ENCODE measurements around the gene KCNK10.

Gene KCNK10

GRCh38 chr14:88184956-88185355 is 138.1 kb downstream of the KCNK10 start:
- no peak for DNase-seq (ENCODE audit: low spot score)

- DNase-seq (ENCODE audit: low spot score), result no peak
These were observed 142.0 kb downstream of the KCNK10 start for GRCh38 chr14:88181072-88181471.

- no peak for DNase-seq (ENCODE audit: low spot score)
These were observed 143.4 kb downstream of the KCNK10 start for GRCh38 chr14:88179716-88180115.

- no peak for DNase-seq (ENCODE audit: low spot score)
These were observed 152.7 kb downstream of the KCNK10 start for GRCh38 chr14:88170333-88170732.

GRCh38 chr14:88168498-88169165 is 154.4 kb downstream of the KCNK10 start:
- no peak for DNase-seq (ENCODE audit: low spot score)

- no peak for DNase-seq (ENCODE audit: low spot score)
These were observed 155.0 kb downstream of the KCNK10 start for GRCh38 chr14:88168025-88168424.

GRCh38 chr14:88166616-88167015 is 156.5 kb downstream of the KCNK10 start:
- no peak for DNase-seq (ENCODE audit: low spot score)

- DNase-seq (ENCODE audit: low spot score), result no peak
These were observed 158.0 kb downstream of the KCNK10 start for GRCh38 chr14:88164906-88165534.

- DNase-seq (ENCODE audit: low spot score), result no peak
These were observed 159.3 kb downstream of the KCNK10 start for GRCh38 chr14:88163731-88164255.

GRCh38 chr14:88156127-88156526 is 166.9 kb downstream of the KCNK10 start:
- no peak for DNase-seq (ENCODE audit: low spot score)

- DNase-seq (ENCODE audit: low spot score), result no peak
These were observed 168.1 kb downstream of the KCNK10 start for GRCh38 chr14:88154926-88155325.

- DNase-seq (ENCODE audit: low spot score), result no peak
These were observed 168.7 kb downstream of the KCNK10 start for GRCh38 chr14:88154321-88154720.

- DNase-seq (ENCODE audit: low spot score), result no peak
These were observed 176.0 kb downstream of the KCNK10 start for GRCh38 chr14:88146881-88147649.

GRCh38 chr14:88143810-88144209 is 179.3 kb downstream of the KCNK10 start:
- no peak for DNase-seq (ENCODE audit: low spot score)

- DNase-seq (ENCODE audit: low spot score), result no peak
These were observed 180.1 kb downstream of the KCNK10 start for GRCh38 chr14:88142997-88143396.

- DNase-seq (ENCODE audit: low spot score), result no peak
These were observed 182.2 kb downstream of the KCNK10 start for GRCh38 chr14:88140874-88141273.

GRCh38 chr14:88137327-88137726 is 185.7 kb downstream of the KCNK10 start:
- no peak for DNase-seq (ENCODE audit: low spot score)

Measured in globus pallidus (tissue), 1 donor.